Measurements from ENCODE around the gene MEX3D.

DNA sequence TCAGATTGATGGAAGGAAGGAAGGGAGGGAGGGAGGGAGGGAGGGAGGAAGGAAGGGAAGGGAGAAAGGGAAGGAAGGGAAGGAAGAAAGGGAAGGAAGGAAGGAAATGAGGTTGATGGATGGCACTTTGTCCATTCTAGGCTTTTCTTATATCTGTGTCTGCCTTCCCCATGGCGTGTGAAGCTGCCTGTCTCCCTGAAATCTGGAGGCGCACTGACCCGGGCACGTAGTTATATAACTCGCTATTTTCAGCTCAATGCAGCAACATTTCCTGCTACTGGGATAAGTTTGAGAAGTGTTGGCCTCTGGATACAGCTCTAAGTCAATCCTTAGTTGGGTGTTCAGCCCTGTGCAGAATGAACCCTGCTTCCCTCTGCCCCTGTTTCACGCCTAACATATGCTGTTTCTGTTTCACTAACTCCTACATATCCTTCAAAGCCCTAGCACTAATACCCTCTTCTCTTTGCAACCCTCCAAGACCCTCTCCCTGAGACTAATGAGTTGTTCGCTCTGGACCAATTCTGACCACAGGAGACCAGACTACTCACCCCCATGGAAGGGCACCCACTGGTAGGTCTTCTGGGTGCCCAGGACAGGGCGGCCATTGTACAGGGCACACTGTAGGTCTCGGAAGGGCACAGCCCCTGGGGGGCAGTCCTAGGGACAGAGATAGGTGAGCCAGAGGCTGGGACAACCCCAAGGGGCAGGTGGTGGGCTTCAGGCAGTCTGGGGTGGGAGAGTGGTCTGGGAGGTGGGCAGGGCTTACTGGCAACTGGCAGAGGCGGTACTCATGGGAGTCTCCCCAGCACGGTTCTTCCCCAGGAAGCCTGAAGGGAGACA lies 58.3 kb downstream of the MEX3D start:
- TF ChIP-seq POLR2AphosphoS5 (IDR thresholded peaks at IDR 0.05; ENCODE audit: low read depth, low read length) (no peak), POLR2A (IDR thresholded peaks at IDR 0.05; ENCODE audit: low read depth, low read length) (no peak), TAF1 (IDR thresholded peaks at IDR 0.05; ENCODE audit: low read depth, low read length) (no peak), POU2F2 (IDR thresholded peaks at IDR 0.05; ENCODE audit: low read depth, low read length) (no peak), SPI1 (IDR thresholded peaks at IDR 0.05; ENCODE audit: low read depth, low read length) (no peak), PAX5 (IDR thresholded peaks at IDR 0.05; ENCODE audit: insufficient read depth, low read length, severe bottlenecking) (no peak)
